HEK293 (cell line): ENCODE results near the gene HRK.

Experiments used
- CTCF ChIA-PET: fragments of 350-600 bp; formaldehyde crosslinking; extraction: SDS; loops from one replicate; lab custom pipeline; 2021; ENCODE audit warnings: antibody characterized with exemption; lab: Yijun Ruan, JAX
- POLR2A ChIA-PET: fragments of 300-600 bp; formaldehyde crosslinking; extraction: SDS; loops from one replicate; lab custom pipeline; 2020; ENCODE audit warnings: antibody characterized with exemption, inconsistent platforms; lab: Yijun Ruan, JAX
- H3K27ac ChIP-seq: fragments of 200-500 bp; sonication (Bioruptor generic); 2 replicates; pipeline ENCODE4 v1.5.1; 2014; ENCODE audit warnings: low read depth, low read length, control low read depth, inconsistent platforms; ENCODE audit errors: extremely low read depth
- H3K36me3 ChIP-seq, 2 experiments: fragments of 200-500 bp in 1 of 2; sonication (Bioruptor generic) in 1 of 2; 1 replicate in 1 of 2; 2 replicates in 1 of 2; pipeline ENCODE4 v1.5.1; 2014 to 2017; ENCODE audit warnings: inconsistent platforms in 2 of 2, low read length in 2 of 2; ENCODE audit not compliant: control insufficient read depth in 2 of 2, insufficient read depth in 1 of 2
- H3K4me1 ChIP-seq: fragments of 200-500 bp; sonication (Bioruptor generic); 2 replicates; pipeline ENCODE4 v1.5.1; 2014; ENCODE audit warnings: mild to moderate bottlenecking, low read length, inconsistent platforms; ENCODE audit not compliant: control insufficient read depth, insufficient read depth
- H3K4me3 ChIP-seq: 2 replicates; pipeline ENCODE4 v1.5.1; 2011; ENCODE audit warnings: low read depth, mild to moderate bottlenecking, control low read depth, low read length, moderate library complexity
- H3K9me3 ChIP-seq: fragments of 200-500 bp; sonication (Bioruptor generic); 2 replicates; pipeline ENCODE4 v1.5.1; 2014; ENCODE audit warnings: low read depth, low read length, inconsistent platforms; ENCODE audit not compliant: control insufficient read depth, insufficient read depth
- GLI4 ChIP-seq: fragments of 450-650 bp; formaldehyde crosslinking; IDR thresholded peaks from 2 replicates; pipeline ENCODE4 v1.5.1; 2016; ENCODE audit warnings: missing biosample characterization, missing genetic modification characterization
- OSR2 ChIP-seq: fragments of 450-650 bp; formaldehyde crosslinking; IDR thresholded peaks from 2 replicates; pipeline ENCODE4 v1.5.1; 2016; ENCODE audit warnings: missing biosample characterization, missing genetic modification characterization
- SP2 ChIP-seq: fragments of 450-650 bp; formaldehyde crosslinking; IDR thresholded peaks from 2 replicates; pipeline ENCODE4 v1.5.1; 2016; ENCODE audit warnings: missing biosample characterization, missing genetic modification characterization
- SP3 ChIP-seq: fragments of 450-650 bp; formaldehyde crosslinking; IDR thresholded peaks from 2 replicates; pipeline ENCODE4 v1.5.1; 2016; ENCODE audit warnings: missing biosample characterization, missing genetic modification characterization
- SP7 ChIP-seq: fragments of 450-650 bp; formaldehyde crosslinking; IDR thresholded peaks from 2 replicates; pipeline ENCODE4 v1.5.1; 2016; ENCODE audit warnings: missing biosample characterization, missing genetic modification characterization
- ZBTB17 ChIP-seq: fragments of 450-650 bp; formaldehyde crosslinking; IDR thresholded peaks from 2 replicates; pipeline ENCODE4 v1.5.1; 2016; ENCODE audit warnings: missing biosample characterization, missing genetic modification characterization
- ZBTB48 ChIP-seq: fragments of 450-650 bp; formaldehyde crosslinking; IDR thresholded peaks from 2 replicates; pipeline ENCODE4 v1.5.1; 2016; ENCODE audit warnings: missing biosample characterization, missing genetic modification characterization
- ZNF292 ChIP-seq: fragments of 450-650 bp; formaldehyde crosslinking; IDR thresholded peaks from 2 replicates; pipeline ENCODE4 v1.5.1; 2016; ENCODE audit warnings: low read depth, missing biosample characterization, missing genetic modification characterization, borderline replicate concordance
- ZNF366 ChIP-seq: fragments of 450-650 bp; formaldehyde crosslinking; conservative IDR thresholded peaks from 2 replicates; pipeline ENCODE4 v1.5.1; 2016; ENCODE audit warnings: missing biosample characterization, missing genetic modification characterization
- ZNF530 ChIP-seq: fragments of 450-650 bp; formaldehyde crosslinking; IDR thresholded peaks from 2 replicates; pipeline ENCODE4 v1.5.1; 2016; ENCODE audit warnings: low read depth, missing biosample characterization, missing genetic modification characterization
- ZNF548 ChIP-seq: fragments of 450-650 bp; formaldehyde crosslinking; IDR thresholded peaks from 2 replicates; pipeline ENCODE4 v1.5.1; 2016; ENCODE audit warnings: missing biosample characterization, missing genetic modification characterization
- ZNF585B ChIP-seq: fragments of 450-650 bp; formaldehyde crosslinking; IDR thresholded peaks from 2 replicates; pipeline ENCODE4 v1.5.1; 2016; ENCODE audit warnings: missing biosample characterization, missing genetic modification characterization
- ZNF654 ChIP-seq: fragments of 450-650 bp; formaldehyde crosslinking; IDR thresholded peaks from 2 replicates; pipeline ENCODE4 v1.5.1; 2016; ENCODE audit warnings: low read depth, missing biosample characterization, missing genetic modification characterization
- ZNF670 ChIP-seq: fragments of 450-650 bp; formaldehyde crosslinking; IDR thresholded peaks from 2 replicates; pipeline ENCODE4 v1.5.1; 2016; ENCODE audit warnings: missing biosample characterization, missing genetic modification characterization, low read depth
- TF ChIP-seq, protein P1 (sequence below): fragments of 450-650 bp; formaldehyde crosslinking; IDR thresholded peaks from 2 replicates; pipeline ENCODE4 v1.5.1; 2016; ENCODE audit warnings: missing biosample characterization, missing genetic modification characterization
- TF ChIP-seq, protein P2 (sequence below): fragments of 450-650 bp; formaldehyde crosslinking; IDR thresholded peaks from 2 replicates; pipeline ENCODE4 v1.5.1; 2016; ENCODE audit warnings: missing biosample characterization, missing genetic modification characterization, low read depth
- TF ChIP-seq, protein P3 (sequence below): fragments of 450-650 bp; formaldehyde crosslinking; IDR thresholded peaks from 2 replicates; pipeline ENCODE4 v1.5.1; 2016; ENCODE audit warnings: missing biosample characterization, missing genetic modification characterization
- TF ChIP-seq, protein P4 (sequence below): fragments of 450-650 bp; formaldehyde crosslinking; IDR thresholded peaks from 2 replicates; pipeline ENCODE4 v1.5.1; 2016; ENCODE audit warnings: missing biosample characterization, missing genetic modification characterization
- TF ChIP-seq, protein P5 (sequence below): fragments of 450-650 bp; formaldehyde crosslinking; IDR thresholded peaks from 2 replicates; pipeline ENCODE4 v1.5.1; 2016; ENCODE audit warnings: missing biosample characterization, missing genetic modification characterization
- TF ChIP-seq, protein P6 (sequence below): fragments of 450-650 bp; formaldehyde crosslinking; IDR thresholded peaks from 2 replicates; pipeline ENCODE4 v1.5.1; 2017; ENCODE audit warnings: missing biosample characterization, missing genetic modification characterization

The HRK gene

DNA sequence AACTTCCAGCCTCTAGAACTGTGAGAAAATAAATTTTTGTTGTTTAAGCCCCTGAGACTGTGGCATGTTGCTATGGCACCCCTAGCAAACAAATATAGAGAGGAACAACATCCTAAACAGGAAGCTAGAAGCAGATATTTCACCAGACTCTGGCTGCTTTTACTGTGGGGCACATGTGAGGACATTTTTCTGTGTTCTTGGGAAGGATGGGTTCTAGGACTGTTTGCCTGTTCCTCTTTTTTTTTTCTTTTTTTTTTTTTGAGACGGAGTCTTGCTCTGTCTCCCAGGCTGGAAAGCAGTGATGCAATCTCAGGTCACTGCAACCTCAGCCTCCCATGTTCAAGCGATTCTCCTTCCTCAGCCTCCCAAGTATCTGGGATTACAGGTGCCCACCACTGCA, 4.2 kb upstream of the HRK start:
- no peak for TF ChIP-seq ZBTB17 (tag by site-specific recombination)
- TF ChIP-seq, protein P1, sequence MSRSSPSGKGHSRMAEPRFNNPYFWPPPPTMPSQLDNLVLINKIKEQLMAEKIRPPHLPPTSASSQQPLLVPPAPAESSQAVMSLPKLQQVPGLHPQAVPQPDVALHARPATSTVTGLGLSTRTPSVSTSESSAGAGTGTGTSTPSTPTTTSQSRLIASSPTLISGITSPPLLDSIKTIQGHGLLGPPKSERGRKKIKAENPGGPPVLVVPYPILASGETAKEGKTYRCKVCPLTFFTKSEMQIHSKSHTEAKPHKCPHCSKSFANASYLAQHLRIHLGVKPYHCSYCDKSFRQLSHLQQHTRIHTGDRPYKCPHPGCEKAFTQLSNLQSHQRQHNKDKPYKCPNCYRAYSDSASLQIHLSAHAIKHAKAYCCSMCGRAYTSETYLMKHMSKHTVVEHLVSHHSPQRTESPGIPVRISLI (tag by site-specific recombination) = 0 out of 2 replicates have a peak, but pooled peaks have one; percentile 2
- ChIA-PET POLR2A (interaction anchor here (0.7 kb wide), 1 partner anchor 68 kb away, joined by 4 read pairs; no protein-coding TSS in a partner anchor), CTCF (interaction anchor here (0.6 kb wide), 1 partner anchor 132 kb away, joined by 6 read pairs; no protein-coding TSS in a partner anchor)
- Histone ChIP-seq H3K4me3 (no peak overlapping the region), H3K36me3 (no peaks in the 10 kb centered on the region), H3K4me1 (peaks cover 3% of the 10 kb centered on the region; the same call in 1 of the 2 replicates), H3K9me3 (no peaks in the 10 kb centered on the region), H3K27ac (no peak overlapping the region)

DNA sequence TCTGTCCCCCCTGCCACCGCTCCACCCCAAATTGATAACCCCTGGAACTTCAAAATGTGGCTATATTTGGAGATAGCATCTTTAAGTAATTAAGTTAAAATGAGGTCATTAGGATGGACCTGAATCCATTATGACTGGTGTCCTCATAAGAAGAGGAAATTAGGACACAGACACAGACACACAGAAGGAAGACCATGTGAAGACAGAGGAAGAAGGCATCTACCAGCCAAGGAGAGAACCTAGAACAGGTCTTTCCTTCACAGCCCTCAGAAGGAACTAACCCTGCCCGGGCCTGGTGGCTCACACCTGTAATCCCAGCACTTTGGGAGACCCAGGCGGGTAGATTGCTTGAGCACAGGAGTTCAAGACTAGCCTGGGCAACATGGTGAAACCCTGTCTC, 3.6 kb upstream of the HRK start:
- peaks cover 5% of the 10 kb centered on the region for H3K4me1 ChIP-seq
- ChIA-PET CTCF (interaction anchor here (0.6 to 0.7 kb wide), 3 partner anchors 66 to 231 kb away, joined by 3 to 9 read pairs (median 6); no protein-coding TSS in a partner anchor), POLR2A (no interaction called here)
- H3K36me3 ChIP-seq = no peaks in the 10 kb centered on the region
- no peak overlapping the region for H3K4me3 ChIP-seq
- H3K27ac ChIP-seq = no peak overlapping the region
- no peak for TF ChIP-seq ZNF530 (tag by site-specific recombination)
- TF ChIP-seq, protein P2, sequence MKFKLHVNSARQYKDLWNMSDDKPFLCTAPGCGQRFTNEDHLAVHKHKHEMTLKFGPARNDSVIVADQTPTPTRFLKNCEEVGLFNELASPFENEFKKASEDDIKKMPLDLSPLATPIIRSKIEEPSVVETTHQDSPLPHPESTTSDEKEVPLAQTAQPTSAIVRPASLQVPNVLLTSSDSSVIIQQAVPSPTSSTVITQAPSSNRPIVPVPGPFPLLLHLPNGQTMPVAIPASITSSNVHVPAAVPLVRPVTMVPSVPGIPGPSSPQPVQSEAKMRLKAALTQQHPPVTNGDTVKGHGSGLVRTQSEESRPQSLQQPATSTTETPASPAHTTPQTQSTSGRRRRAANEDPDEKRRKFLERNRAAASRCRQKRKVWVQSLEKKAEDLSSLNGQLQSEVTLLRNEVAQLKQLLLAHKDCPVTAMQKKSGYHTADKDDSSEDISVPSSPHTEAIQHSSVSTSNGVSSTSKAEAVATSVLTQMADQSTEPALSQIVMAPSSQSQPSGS (tag by site-specific recombination) = peak; percentile 14; the same call in 1 of the 2 replicates
- no peak for TF ChIP-seq SP7 (tag by site-specific recombination)
- TF ChIP-seq ZNF292 = no peak
- H3K9me3 ChIP-seq = no peaks in the 10 kb centered on the region

DNA sequence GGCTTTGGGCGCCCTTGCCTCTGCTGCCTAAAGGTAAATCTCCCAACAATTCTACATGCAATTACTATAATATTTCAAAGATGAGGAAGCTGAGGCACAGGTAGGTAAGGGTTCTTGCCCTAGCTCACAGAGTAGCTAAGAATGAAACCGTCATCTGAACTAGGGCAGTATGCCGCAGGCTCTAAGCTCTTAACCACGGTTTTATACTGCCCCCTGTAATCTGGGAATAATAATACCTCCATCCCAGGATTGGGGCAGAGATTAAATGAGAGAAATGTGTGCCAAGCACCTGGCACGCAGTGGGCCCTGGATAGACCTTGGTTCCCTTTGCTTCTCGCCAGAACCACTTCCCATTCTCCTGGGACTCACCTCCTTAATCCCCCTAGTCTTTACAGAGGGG, 1.5 kb upstream of the HRK start:
- no peak overlapping the region for H3K27ac ChIP-seq
- POLR2A ChIA-PET = interaction anchor here (1.0 to 1.2 kb wide), 2 partner anchors 14 to 64 kb away, joined by 3 to 4 read pairs; no protein-coding TSS in a partner anchor
- CTCF ChIA-PET = interaction anchor here (0.6 to 2.7 kb wide), 14 partner anchors 16 to 741 kb away, joined by 3 to 31 read pairs (median 4); partner anchors contain the start of genes RNFT2 and SPRING1
- no peaks in the 10 kb centered on the region for H3K9me3 ChIP-seq
- H3K4me1 ChIP-seq = peaks cover 10% of the 10 kb centered on the region
- no peak overlapping the region for H3K4me3 ChIP-seq
- H3K36me3 ChIP-seq = no peaks in the 10 kb centered on the region
- TF ChIP-seq ZNF366 (tag by site-specific recombination) = 0 out of 2 replicates have a peak, but pooled peaks have one; percentile 21
- TF ChIP-seq ZNF670 (tag by site-specific recombination) = no peak
- TF ChIP-seq, protein P3, sequence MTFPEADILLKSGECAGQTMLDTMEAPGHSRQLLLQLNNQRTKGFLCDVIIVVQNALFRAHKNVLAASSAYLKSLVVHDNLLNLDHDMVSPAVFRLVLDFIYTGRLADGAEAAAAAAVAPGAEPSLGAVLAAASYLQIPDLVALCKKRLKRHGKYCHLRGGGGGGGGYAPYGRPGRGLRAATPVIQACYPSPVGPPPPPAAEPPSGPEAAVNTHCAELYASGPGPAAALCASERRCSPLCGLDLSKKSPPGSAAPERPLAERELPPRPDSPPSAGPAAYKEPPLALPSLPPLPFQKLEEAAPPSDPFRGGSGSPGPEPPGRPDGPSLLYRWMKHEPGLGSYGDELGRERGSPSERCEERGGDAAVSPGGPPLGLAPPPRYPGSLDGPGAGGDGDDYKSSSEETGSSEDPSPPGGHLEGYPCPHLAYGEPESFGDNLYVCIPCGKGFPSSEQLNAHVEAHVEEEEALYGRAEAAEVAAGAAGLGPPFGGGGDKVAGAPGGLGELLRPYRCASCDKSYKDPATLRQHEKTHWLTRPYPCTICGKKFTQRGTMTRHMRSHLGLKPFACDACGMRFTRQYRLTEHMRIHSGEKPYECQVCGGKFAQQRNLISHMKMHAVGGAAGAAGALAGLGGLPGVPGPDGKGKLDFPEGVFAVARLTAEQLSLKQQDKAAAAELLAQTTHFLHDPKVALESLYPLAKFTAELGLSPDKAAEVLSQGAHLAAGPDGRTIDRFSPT (tag by site-specific recombination) = peak; percentile 24; the same call in 1 of the 2 replicates
- peak; percentile 29; the same call in 1 of the 2 replicates for TF ChIP-seq ZBTB48
- no peak for TF ChIP-seq ZNF548 (tag by site-specific recombination)
- no peak for TF ChIP-seq GLI4 (tag by site-specific recombination)
- TF ChIP-seq, protein P4, sequence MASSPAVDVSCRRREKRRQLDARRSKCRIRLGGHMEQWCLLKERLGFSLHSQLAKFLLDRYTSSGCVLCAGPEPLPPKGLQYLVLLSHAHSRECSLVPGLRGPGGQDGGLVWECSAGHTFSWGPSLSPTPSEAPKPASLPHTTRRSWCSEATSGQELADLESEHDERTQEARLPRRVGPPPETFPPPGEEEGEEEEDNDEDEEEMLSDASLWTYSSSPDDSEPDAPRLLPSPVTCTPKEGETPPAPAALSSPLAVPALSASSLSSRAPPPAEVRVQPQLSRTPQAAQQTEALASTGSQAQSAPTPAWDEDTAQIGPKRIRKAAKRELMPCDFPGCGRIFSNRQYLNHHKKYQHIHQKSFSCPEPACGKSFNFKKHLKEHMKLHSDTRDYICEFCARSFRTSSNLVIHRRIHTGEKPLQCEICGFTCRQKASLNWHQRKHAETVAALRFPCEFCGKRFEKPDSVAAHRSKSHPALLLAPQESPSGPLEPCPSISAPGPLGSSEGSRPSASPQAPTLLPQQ (tag by site-specific recombination) = no peak
- TF ChIP-seq ZNF530 (tag by site-specific recombination) = no peak
- TF ChIP-seq, protein P5, sequence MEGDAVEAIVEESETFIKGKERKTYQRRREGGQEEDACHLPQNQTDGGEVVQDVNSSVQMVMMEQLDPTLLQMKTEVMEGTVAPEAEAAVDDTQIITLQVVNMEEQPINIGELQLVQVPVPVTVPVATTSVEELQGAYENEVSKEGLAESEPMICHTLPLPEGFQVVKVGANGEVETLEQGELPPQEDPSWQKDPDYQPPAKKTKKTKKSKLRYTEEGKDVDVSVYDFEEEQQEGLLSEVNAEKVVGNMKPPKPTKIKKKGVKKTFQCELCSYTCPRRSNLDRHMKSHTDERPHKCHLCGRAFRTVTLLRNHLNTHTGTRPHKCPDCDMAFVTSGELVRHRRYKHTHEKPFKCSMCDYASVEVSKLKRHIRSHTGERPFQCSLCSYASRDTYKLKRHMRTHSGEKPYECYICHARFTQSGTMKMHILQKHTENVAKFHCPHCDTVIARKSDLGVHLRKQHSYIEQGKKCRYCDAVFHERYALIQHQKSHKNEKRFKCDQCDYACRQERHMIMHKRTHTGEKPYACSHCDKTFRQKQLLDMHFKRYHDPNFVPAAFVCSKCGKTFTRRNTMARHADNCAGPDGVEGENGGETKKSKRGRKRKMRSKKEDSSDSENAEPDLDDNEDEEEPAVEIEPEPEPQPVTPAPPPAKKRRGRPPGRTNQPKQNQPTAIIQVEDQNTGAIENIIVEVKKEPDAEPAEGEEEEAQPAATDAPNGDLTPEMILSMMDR (tag by site-specific recombination) = peak; percentile 45; the same call in 1 of the 2 replicates
- TF ChIP-seq ZNF654 (tag by site-specific recombination) = peak; percentile 57
- TF ChIP-seq SP3 (tag by site-specific recombination) = no peak
- TF ChIP-seq OSR2 = no peak
- TF ChIP-seq, protein P6, sequence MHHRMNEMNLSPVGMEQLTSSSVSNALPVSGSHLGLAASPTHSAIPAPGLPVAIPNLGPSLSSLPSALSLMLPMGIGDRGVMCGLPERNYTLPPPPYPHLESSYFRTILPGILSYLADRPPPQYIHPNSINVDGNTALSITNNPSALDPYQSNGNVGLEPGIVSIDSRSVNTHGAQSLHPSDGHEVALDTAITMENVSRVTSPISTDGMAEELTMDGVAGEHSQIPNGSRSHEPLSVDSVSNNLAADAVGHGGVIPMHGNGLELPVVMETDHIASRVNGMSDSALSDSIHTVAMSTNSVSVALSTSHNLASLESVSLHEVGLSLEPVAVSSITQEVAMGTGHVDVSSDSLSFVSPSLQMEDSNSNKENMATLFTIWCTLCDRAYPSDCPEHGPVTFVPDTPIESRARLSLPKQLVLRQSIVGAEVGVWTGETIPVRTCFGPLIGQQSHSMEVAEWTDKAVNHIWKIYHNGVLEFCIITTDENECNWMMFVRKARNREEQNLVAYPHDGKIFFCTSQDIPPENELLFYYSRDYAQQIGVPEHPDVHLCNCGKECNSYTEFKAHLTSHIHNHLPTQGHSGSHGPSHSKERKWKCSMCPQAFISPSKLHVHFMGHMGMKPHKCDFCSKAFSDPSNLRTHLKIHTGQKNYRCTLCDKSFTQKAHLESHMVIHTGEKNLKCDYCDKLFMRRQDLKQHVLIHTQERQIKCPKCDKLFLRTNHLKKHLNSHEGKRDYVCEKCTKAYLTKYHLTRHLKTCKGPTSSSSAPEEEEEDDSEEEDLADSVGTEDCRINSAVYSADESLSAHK (tag by site-specific recombination) = peak; percentile 95
- no peak for TF ChIP-seq ZNF585B (tag by site-specific recombination)
- no peak for TF ChIP-seq SP2 (tag by site-specific recombination)
